Measurements from ENCODE around the gene PDE6B. TPM values are rescaled to one million over a fixed set of nuclear protein-coding genes. Genes with fewer than 3 reads are reported as not detected.

PDE6B gene
- total RNA-seq = 1 to 10 TPM; 2.2 to 5.8 (median 4.4) TPM

GRCh38 chr4:624705-625590, at the start of gene PDE6B:
Gene PDE6B, plus strand, starts transcription at chr4:625573. Its CDS starts 54 bp downstream, at chr4:625627.
- no peak within 1 kb of the TSS for H3K4me3 ChIP-seq
- 84% methylated on average over 14 of the region's 21 CpGs for WGBS
- no peaks in the 10 kb centered on the region for H3K9me3 ChIP-seq
- peaks cover 0 to 75% (median 0%) of the 10 kb centered on the region in 4 donors for H3K27me3 ChIP-seq
- H3K27ac ChIP-seq (replicated peaks in 1 of 4) = no peak within 1 kb of the TSS
- DNase-seq (ENCODE audit: extremely low spot score) = no peak
- TF ChIP-seq POLR2AphosphoS5 (IDR thresholded peaks at IDR 0.05) (no peak), EP300 (IDR thresholded peaks at IDR 0.05) (no peak), POLR2A (IDR thresholded peaks at IDR 0.05; ENCODE audit: low read depth) (no peak)
- TF ChIP-seq, protein P1, sequence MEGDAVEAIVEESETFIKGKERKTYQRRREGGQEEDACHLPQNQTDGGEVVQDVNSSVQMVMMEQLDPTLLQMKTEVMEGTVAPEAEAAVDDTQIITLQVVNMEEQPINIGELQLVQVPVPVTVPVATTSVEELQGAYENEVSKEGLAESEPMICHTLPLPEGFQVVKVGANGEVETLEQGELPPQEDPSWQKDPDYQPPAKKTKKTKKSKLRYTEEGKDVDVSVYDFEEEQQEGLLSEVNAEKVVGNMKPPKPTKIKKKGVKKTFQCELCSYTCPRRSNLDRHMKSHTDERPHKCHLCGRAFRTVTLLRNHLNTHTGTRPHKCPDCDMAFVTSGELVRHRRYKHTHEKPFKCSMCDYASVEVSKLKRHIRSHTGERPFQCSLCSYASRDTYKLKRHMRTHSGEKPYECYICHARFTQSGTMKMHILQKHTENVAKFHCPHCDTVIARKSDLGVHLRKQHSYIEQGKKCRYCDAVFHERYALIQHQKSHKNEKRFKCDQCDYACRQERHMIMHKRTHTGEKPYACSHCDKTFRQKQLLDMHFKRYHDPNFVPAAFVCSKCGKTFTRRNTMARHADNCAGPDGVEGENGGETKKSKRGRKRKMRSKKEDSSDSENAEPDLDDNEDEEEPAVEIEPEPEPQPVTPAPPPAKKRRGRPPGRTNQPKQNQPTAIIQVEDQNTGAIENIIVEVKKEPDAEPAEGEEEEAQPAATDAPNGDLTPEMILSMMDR (IDR thresholded peaks at IDR 0.05) = no peak
- intact Hi-C loops (cut with DNase I) = no loop called here
- no peaks in the 10 kb centered on the region for H3K4me1 ChIP-seq
- no peaks in the 10 kb centered on the region for H3K36me3 ChIP-seq

- Histone ChIP-seq H3K4me1 (peaks cover 7 to 35% (median 32%) of the 10 kb centered on the region in 4 donors), H3K36me3 (no peaks in the 10 kb centered on the region), H3K9me3 (no peaks in the 10 kb centered on the region), H3K27ac (replicated peaks in 1 of 4) (no peak within 1 kb of the TSS), H3K4me3 (peak within 1 kb of the TSS; percentile 22 to 35 (median 27)), H3K27me3 (peaks cover 0 to 95% (median 46%) of the 10 kb centered on the region in 4 donors)
- intact Hi-C loops (cut with DNase I) = no loop called here
- 1% methylated on average over 15 of the region's 60 CpGs for WGBS
- no peak for DNase-seq (ENCODE audit: extremely low spot score)
- TF ChIP-seq, protein P1 (IDR thresholded peaks at IDR 0.05) = no peak
- TF ChIP-seq POLR2A (IDR thresholded peaks at IDR 0.05; ENCODE audit: low read depth) (no peak), POLR2AphosphoS5 (IDR thresholded peaks at IDR 0.05) (no peak)
These were observed 49.0 kb upstream of the PDE6B start, which contains the start of gene TMEM271 for GRCh38 chr4:576245-576821. Gene TMEM271, minus strand, starts transcription at chr4:576295. Its CDS starts 233 bp downstream, at chr4:576062.

GRCh38 chr4:576991-577498, 48.3 kb upstream of the PDE6B start:
- peaks cover 0 to 95% (median 46%) of the 10 kb centered on the region in 4 donors for H3K27me3 ChIP-seq

More at GRCh38 chr4:576991-577498, 48.3 kb upstream of the PDE6B start:
- 3% methylated on average over 21 of the region's 37 CpGs for WGBS
- no peak for TF ChIP-seq EP300 (IDR thresholded peaks at IDR 0.05)
- no peak for TF ChIP-seq POLR2AphosphoS5 (IDR thresholded peaks at IDR 0.05)
- TF ChIP-seq, protein P1 (IDR thresholded peaks at IDR 0.05) = no peak
- TF ChIP-seq POLR2A (IDR thresholded peaks at IDR 0.05; ENCODE audit: low read depth) = no peak
- H3K27ac ChIP-seq (replicated peaks in 1 of 4) = no peak overlapping the region
- H3K36me3 ChIP-seq = no peaks in the 10 kb centered on the region
- intact Hi-C loops (cut with DNase I) = no loop called here
- peak overlapping the region in 1 of 4 donors; percentile 12 for H3K4me3 ChIP-seq
- H3K9me3 ChIP-seq = no peaks in the 10 kb centered on the region
- H3K4me1 ChIP-seq = peaks cover 7 to 35% (median 32%) of the 10 kb centered on the region in 4 donors
- no peak for DNase-seq (ENCODE audit: extremely low spot score)

All from esophagus muscularis mucosa (tissue), 4 donors.